SU-DHL-6 (cell line): ENCODE data around the gene PIP5K1B.

Experiments
- EZH2phosphoT487 ChIP-seq: fragments of 200-600 bp; sonication (generic), shearing (Covaris generic); conservative IDR thresholded peaks from 2 replicates; pipeline ENCODE4 v1.6.1; 2018; ENCODE audit warnings: mild to moderate bottlenecking, antibody characterized with exemption, low read length, moderate library complexity, mixed read lengths
- TF ChIP-seq, protein P1 (sequence below): fragments of 200-600 bp; sonication (generic); IDR thresholded peaks from one replicate; pipeline ENCODE4 v1.5.1; 2017; ENCODE audit warnings: antibody characterized with exemption, mild to moderate bottlenecking, low read length, moderate library complexity; ENCODE audit not compliant: insufficient read depth, poor library complexity, severe bottlenecking

- no peak for TF ChIP-seq EZH2phosphoT487
- TF ChIP-seq, protein P1, sequence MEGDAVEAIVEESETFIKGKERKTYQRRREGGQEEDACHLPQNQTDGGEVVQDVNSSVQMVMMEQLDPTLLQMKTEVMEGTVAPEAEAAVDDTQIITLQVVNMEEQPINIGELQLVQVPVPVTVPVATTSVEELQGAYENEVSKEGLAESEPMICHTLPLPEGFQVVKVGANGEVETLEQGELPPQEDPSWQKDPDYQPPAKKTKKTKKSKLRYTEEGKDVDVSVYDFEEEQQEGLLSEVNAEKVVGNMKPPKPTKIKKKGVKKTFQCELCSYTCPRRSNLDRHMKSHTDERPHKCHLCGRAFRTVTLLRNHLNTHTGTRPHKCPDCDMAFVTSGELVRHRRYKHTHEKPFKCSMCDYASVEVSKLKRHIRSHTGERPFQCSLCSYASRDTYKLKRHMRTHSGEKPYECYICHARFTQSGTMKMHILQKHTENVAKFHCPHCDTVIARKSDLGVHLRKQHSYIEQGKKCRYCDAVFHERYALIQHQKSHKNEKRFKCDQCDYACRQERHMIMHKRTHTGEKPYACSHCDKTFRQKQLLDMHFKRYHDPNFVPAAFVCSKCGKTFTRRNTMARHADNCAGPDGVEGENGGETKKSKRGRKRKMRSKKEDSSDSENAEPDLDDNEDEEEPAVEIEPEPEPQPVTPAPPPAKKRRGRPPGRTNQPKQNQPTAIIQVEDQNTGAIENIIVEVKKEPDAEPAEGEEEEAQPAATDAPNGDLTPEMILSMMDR: no peak
Observed at GRCh38 chr9:68739621-68740174, 34.7 kb downstream of the PIP5K1B start.
